Endodermal cell (in vitro differentiated cells): ENCODE results near the gene MAP2K6. TPM values are rescaled to one million over a fixed set of nuclear protein-coding genes. Genes with fewer than 3 reads are reported as not detected.

Experiments used
- DNase-seq: peaks from one replicate; pipeline ENCODE4 v3.0.0-alpha.2; 2017
- H3K27ac ChIP-seq: 2 replicates; pipeline ENCODE4 v1.5.1; 2013; ENCODE audit warnings: mild to moderate bottlenecking, low read depth, low read length, moderate library complexity
- H3K27me3 ChIP-seq: 2 replicates; pipeline ENCODE4 v1.6.1; 2013; ENCODE audit warnings: mild to moderate bottlenecking, low read length, moderate library complexity; ENCODE audit not compliant: insufficient read depth, control insufficient read depth, poor library complexity, severe bottlenecking
- H3K36me3 ChIP-seq: 2 replicates; pipeline ENCODE4 v1.7.0; 2013; ENCODE audit warnings: mild to moderate bottlenecking, low read length, moderate library complexity; ENCODE audit not compliant: control insufficient read depth, insufficient read depth
- H3K4me1 ChIP-seq: one replicate; pipeline ENCODE4 v1.7.0; 2013; ENCODE audit warnings: low read length; ENCODE audit not compliant: control insufficient read depth, insufficient read depth
- H3K4me3 ChIP-seq: 2 replicates; pipeline ENCODE4 v1.5.1; 2013; ENCODE audit warnings: mild to moderate bottlenecking, low read length, moderate library complexity
- H3K9ac ChIP-seq: 2 replicates; pipeline ENCODE4 v1.6.1; 2013; ENCODE audit warnings: mild to moderate bottlenecking, low read length, moderate library complexity; ENCODE audit not compliant: poor library complexity, severe bottlenecking; ENCODE audit errors: extremely low read depth
- H3K9me3 ChIP-seq: 2 replicates; pipeline ENCODE4 v1.6.1; 2013; ENCODE audit warnings: mild to moderate bottlenecking, low read length, moderate library complexity; ENCODE audit not compliant: control insufficient read depth
- H3K27ac Mint-ChIP-seq: 2 replicates; pipeline ENCODE4 v1.8.0; 2020; ENCODE audit warnings: mixed read lengths
- H3K27me3 Mint-ChIP-seq: 2 replicates; pipeline ENCODE4 v1.8.0; 2021; ENCODE audit warnings: mild to moderate bottlenecking, mixed read lengths; ENCODE audit not compliant: insufficient read depth
- H3K36me3 Mint-ChIP-seq: 2 replicates; pipeline ENCODE4 v1.8.0; 2020; ENCODE audit warnings: low read depth, mixed read lengths
- H3K4me1 Mint-ChIP-seq: 2 replicates; pipeline ENCODE4 v1.8.0; 2020; ENCODE audit warnings: mixed read lengths
- H3K4me3 Mint-ChIP-seq: 2 replicates; pipeline ENCODE4 v1.8.0; 2020; ENCODE audit warnings: mild to moderate bottlenecking, moderate library complexity, mixed read lengths
- H3K9me3 Mint-ChIP-seq: 2 replicates; pipeline ENCODE4 v1.8.0; 2020; ENCODE audit warnings: mild to moderate bottlenecking, mixed read lengths
- WGBS, 2 experiments: methylation state at CpG; one replicate each; pipeline versions ENCODE4 v1.1.5 to v1.1.7; 2013; ENCODE audit warnings: missing lambda C conversion rate in 2 of 2, mixed read lengths in 1 of 2; ENCODE audit not compliant: insufficient coverage in 1 of 2, insufficient read length in 1 of 2; 5-methylcytosine and 5-hydroxymethylcytosine counted together
- total RNA-seq, 2 donors: library from RNA; stranded (reverse); fragmentation: NEBNext Ultra II Directional in 1 of 2; extraction: Animal tissue kit (Norgen Biotek cat#: 25700) in 1 of 2; gene quantifications; 2 replicates in 1 of 2; 3 replicates in 1 of 2; pipeline ENCODE4 v1.2.1, GENCODE V29; 2021
- TF ChIP-seq, protein P1 (sequence below): fragments of 200-600 bp; sonication (generic); conservative IDR thresholded peaks from 2 replicates; pipeline ENCODE4 v1.5.0; 2021; ENCODE audit warnings: antibody characterized with exemption, mild to moderate bottlenecking

The MAP2K6 gene
- total RNA-seq, 2 donors from 2014 or later = 42.2 to 55.3 TPM

DNA sequence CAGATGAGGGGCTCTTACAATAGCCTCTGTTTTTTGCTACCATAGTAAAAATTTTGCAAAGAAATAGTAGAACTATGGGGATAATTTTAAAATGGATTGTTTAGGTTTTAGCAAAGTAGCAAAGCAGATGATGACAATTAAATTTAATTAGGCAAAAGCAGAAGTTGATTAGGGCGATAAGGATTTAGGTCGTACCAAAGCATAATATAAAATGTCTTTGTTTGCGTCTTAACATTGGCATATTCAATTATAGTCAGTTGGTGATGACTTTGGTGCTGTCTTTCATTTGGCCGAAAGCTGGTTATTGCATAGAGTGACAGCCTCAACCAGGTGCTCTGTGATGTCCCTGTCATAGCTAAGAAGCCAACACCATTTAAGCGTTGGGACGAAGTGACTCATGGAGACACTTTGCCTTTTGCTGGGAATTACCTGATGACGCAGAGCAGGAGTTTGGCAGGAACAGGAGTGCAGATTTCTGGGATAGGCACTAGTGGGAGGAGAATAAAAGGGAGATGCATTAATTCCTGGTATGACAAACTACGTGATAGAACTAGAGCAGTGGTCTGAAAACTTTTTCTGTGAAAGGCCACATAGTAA lies 38.3 kb downstream of the MAP2K6 start:
- peaks cover 7% of the 10 kb centered on the region for H3K4me1 ChIP-seq
- H3K36me3 ChIP-seq = no peaks in the 10 kb centered on the region
- TF ChIP-seq, protein P1, sequence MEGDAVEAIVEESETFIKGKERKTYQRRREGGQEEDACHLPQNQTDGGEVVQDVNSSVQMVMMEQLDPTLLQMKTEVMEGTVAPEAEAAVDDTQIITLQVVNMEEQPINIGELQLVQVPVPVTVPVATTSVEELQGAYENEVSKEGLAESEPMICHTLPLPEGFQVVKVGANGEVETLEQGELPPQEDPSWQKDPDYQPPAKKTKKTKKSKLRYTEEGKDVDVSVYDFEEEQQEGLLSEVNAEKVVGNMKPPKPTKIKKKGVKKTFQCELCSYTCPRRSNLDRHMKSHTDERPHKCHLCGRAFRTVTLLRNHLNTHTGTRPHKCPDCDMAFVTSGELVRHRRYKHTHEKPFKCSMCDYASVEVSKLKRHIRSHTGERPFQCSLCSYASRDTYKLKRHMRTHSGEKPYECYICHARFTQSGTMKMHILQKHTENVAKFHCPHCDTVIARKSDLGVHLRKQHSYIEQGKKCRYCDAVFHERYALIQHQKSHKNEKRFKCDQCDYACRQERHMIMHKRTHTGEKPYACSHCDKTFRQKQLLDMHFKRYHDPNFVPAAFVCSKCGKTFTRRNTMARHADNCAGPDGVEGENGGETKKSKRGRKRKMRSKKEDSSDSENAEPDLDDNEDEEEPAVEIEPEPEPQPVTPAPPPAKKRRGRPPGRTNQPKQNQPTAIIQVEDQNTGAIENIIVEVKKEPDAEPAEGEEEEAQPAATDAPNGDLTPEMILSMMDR = no peak
- peak; percentile 38 for DNase-seq
- no peak overlapping the region for H3K27ac Mint-ChIP-seq
- H3K9me3 Mint-ChIP-seq = no peaks in the 10 kb centered on the region
- peaks cover 2% of the 10 kb centered on the region for H3K36me3 Mint-ChIP-seq
- WGBS, 2 experiments = 93 to 100% methylated on average over 7 to 8 of the region's 8 CpGs
- H3K4me3 Mint-ChIP-seq = no peak overlapping the region
- H3K4me1 Mint-ChIP-seq = peaks cover 61% of the 10 kb centered on the region
- no peak overlapping the region for H3K4me3 ChIP-seq
- no peaks in the 10 kb centered on the region for H3K27me3 Mint-ChIP-seq
- H3K9me3 ChIP-seq = no peaks in the 10 kb centered on the region
- H3K27me3 ChIP-seq = no peaks in the 10 kb centered on the region
- no peak overlapping the region for H3K27ac ChIP-seq
- no peak overlapping the region for H3K9ac ChIP-seq

DNA sequence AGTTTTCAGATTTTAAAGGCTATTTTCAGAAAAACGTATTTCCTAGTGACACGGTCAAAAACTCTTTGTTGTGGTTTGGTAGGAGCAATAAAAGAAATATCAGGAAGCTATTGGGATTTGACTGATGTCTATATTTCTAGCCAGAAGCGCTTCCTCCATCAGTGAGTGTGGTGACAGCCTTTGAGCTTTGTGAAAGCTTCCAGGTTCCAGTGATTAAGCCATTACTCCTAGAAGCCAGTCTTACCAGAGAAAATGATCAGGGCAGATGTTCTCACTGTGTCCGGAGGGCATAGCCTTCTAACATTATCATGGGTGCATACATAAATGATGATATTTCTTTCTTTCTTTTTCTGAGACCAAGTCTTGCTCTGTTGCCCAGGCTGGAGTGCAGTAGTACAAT lies 39.6 kb downstream of the MAP2K6 start:
- Histone ChIP-seq H3K4me3 (no peak overlapping the region), H3K36me3 (no peaks in the 10 kb centered on the region), H3K4me1 (peaks cover 7% of the 10 kb centered on the region), H3K27me3 (no peaks in the 10 kb centered on the region), H3K27ac (no peak overlapping the region), H3K9me3 (no peaks in the 10 kb centered on the region), H3K9ac (no peak overlapping the region)
- no peaks in the 10 kb centered on the region for H3K27me3 Mint-ChIP-seq
- H3K4me3 Mint-ChIP-seq = no peak overlapping the region
- TF ChIP-seq, protein P1 = no peak
- DNase-seq = peak; percentile 21
- H3K27ac Mint-ChIP-seq = no peak overlapping the region
- 92 to 97% methylated on average over 3 to 4 of the region's 4 CpGs for WGBS, 2 experiments
- H3K9me3 Mint-ChIP-seq = no peaks in the 10 kb centered on the region
- H3K4me1 Mint-ChIP-seq = peaks cover 58% of the 10 kb centered on the region
- H3K36me3 Mint-ChIP-seq = peaks cover 2% of the 10 kb centered on the region

DNA sequence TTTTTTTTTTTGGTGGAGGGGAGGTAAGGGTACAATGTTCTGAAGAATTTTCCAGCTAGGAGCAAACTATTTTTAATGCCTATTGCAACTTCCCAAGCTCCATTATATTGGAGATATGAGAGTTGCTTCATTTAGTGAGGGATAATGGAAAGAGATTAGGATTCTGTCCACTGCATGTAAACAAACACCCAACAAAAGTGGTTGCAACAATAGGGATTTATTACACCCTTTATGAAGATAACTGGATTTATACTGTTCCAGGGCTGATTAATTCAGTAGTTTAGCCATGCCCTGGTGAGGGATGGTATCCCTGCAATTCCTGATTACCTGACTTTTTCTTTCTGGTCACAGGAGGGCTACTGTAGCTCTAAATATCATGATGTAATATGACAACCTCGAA lies 40.5 kb downstream of the MAP2K6 start:
- WGBS, 2 experiments = 89 to 91% methylated on average over 1 of the region's 1 CpG
- no peaks in the 10 kb centered on the region for H3K9me3 Mint-ChIP-seq
- H3K4me1 Mint-ChIP-seq = peaks cover 61% of the 10 kb centered on the region
- TF ChIP-seq, protein P1 = no peak
- H3K4me3 ChIP-seq = no peak overlapping the region
- H3K27me3 ChIP-seq = no peaks in the 10 kb centered on the region
- DNase-seq = no peak
- peaks cover 2% of the 10 kb centered on the region for H3K36me3 Mint-ChIP-seq
- H3K9me3 ChIP-seq = no peaks in the 10 kb centered on the region
- H3K27ac Mint-ChIP-seq = no peak overlapping the region
- no peak overlapping the region for H3K4me3 Mint-ChIP-seq
- H3K4me1 ChIP-seq = peaks cover 7% of the 10 kb centered on the region
- H3K27ac ChIP-seq = no peak overlapping the region
- no peak overlapping the region for H3K9ac ChIP-seq
- no peaks in the 10 kb centered on the region for H3K36me3 ChIP-seq
- H3K27me3 Mint-ChIP-seq = no peaks in the 10 kb centered on the region
